WTC11 (cell line): ENCODE measurements around the gene SLC7A6OS. TPM values are rescaled to one million over a fixed set of nuclear protein-coding genes. Genes with fewer than 3 reads are reported as not detected.
A peak's percentile ranks its signal among the peaks of the same experiment; 100 is the strongest.

Experiments
- ATAC-seq: fragments of 200-7000 bp; cut with Tn5 transposase; 2 replicates; pipeline ENCODE4 v1.10.0; 2021; ENCODE audit warnings: mild to moderate bottlenecking, moderate library complexity
- CTCF ChIA-PET: fragments of 300-600 bp; sonication (Branson Sonifier 250); formaldehyde crosslinking; loops from one replicate; lab custom pipeline; 2021; ENCODE audit warnings: antibody characterized with exemption; lab: Charles Lee
- POLR2A ChIA-PET: fragments of 350-600 bp; sonication (Branson Sonifier 250); formaldehyde crosslinking; loops from one replicate; lab custom pipeline; 2021; ENCODE audit warnings: antibody characterized with exemption; lab: Charles Lee
- DNase-seq: peaks from one replicate; pipeline ENCODE4 v3.0.0; 2021; ENCODE audit warnings: low spot score
- H3K27ac Mint-ChIP-seq: 2 replicates; pipeline ENCODE4 v1.8.0; 2021; ENCODE audit warnings: mixed read lengths
- H3K27me3 Mint-ChIP-seq: 2 replicates; pipeline ENCODE4 v1.8.0; 2021; ENCODE audit warnings: low read depth, mild to moderate bottlenecking, moderate library complexity, mixed read lengths
- H3K36me3 Mint-ChIP-seq: 2 replicates; pipeline ENCODE4 v1.8.0; 2021; ENCODE audit warnings: mixed read lengths
- H3K4me1 Mint-ChIP-seq: 2 replicates; pipeline ENCODE4 v1.8.0; 2022; ENCODE audit warnings: mixed read lengths
- H3K4me3 Mint-ChIP-seq: 2 replicates; pipeline ENCODE4 v1.8.0; 2021; ENCODE audit warnings: mild to moderate bottlenecking, moderate library complexity, mixed read lengths
- H3K9me3 Mint-ChIP-seq: 2 replicates; pipeline ENCODE4 v1.8.0; 2021; ENCODE audit warnings: mixed read lengths
- ATF6 ChIP-seq: sonication (generic); formaldehyde crosslinking; IDR thresholded peaks from 2 replicates; pipeline ENCODE4 v1.8.1; 2023; ENCODE audit warnings: mild to moderate bottlenecking, missing genetic modification reagents
- CREB1 ChIP-seq: sonication (generic); formaldehyde crosslinking; IDR thresholded peaks from 2 replicates; pipeline ENCODE4 v1.8.0; 2023; ENCODE audit warnings: mild to moderate bottlenecking, missing genetic modification reagents
- CREM ChIP-seq: sonication (generic); formaldehyde crosslinking; IDR thresholded peaks from 2 replicates; pipeline ENCODE4 v1.8.1; 2022; ENCODE audit warnings: mild to moderate bottlenecking, missing genetic modification reagents, moderate library complexity
- E2F4 ChIP-seq: sonication (generic); formaldehyde crosslinking; IDR thresholded peaks from 2 replicates; pipeline ENCODE4 v1.8.1; 2022; ENCODE audit warnings: low read depth, mild to moderate bottlenecking, moderate library complexity, missing genetic modification reagents, borderline replicate concordance
- E2F5 ChIP-seq: sonication (generic); formaldehyde crosslinking; IDR thresholded peaks from 2 replicates; pipeline ENCODE4 v1.8.1; 2022; ENCODE audit warnings: mild to moderate bottlenecking, moderate library complexity, missing genetic modification reagents
- ELF4 ChIP-seq: sonication (generic); formaldehyde crosslinking; IDR thresholded peaks from 2 replicates; pipeline ENCODE4 v1.8.1; 2022; ENCODE audit warnings: low read depth, mild to moderate bottlenecking, moderate library complexity, missing genetic modification reagents
- FOXP1 ChIP-seq: sonication (generic); formaldehyde crosslinking; IDR thresholded peaks from 2 replicates; pipeline ENCODE4 v1.8.0; 2022; ENCODE audit warnings: missing genetic modification reagents, mild to moderate bottlenecking, moderate library complexity, borderline replicate concordance
- GTF2I ChIP-seq: fragments of 250-450 bp; sonication (Bioruptor Pico); conservative IDR thresholded peaks from 2 replicates; pipeline ENCODE4 v1.4.0; 2021; ENCODE audit warnings: mild to moderate bottlenecking
- NR1H2 ChIP-seq: sonication (generic); formaldehyde crosslinking; IDR thresholded peaks from 2 replicates; pipeline ENCODE4 v1.9.0; 2021; ENCODE audit warnings: mild to moderate bottlenecking, moderate library complexity, missing genetic modification reagents
- NR2C2 ChIP-seq: sonication (generic); formaldehyde crosslinking; IDR thresholded peaks from 2 replicates; pipeline ENCODE4 v1.8.0; 2022; ENCODE audit warnings: mild to moderate bottlenecking, missing genetic modification reagents
- SMAD4 ChIP-seq: sonication (generic); formaldehyde crosslinking; IDR thresholded peaks from 2 replicates; pipeline ENCODE4 v1.8.0; 2022; ENCODE audit warnings: mild to moderate bottlenecking, missing genetic modification reagents
- TCF7 ChIP-seq: sonication (generic); formaldehyde crosslinking; IDR thresholded peaks from 2 replicates; pipeline ENCODE4 v1.8.0; 2022; ENCODE audit warnings: mild to moderate bottlenecking, low read depth, missing genetic modification reagents, moderate library complexity
- TEAD1 ChIP-seq: sonication (generic); formaldehyde crosslinking; IDR thresholded peaks from 2 replicates; pipeline ENCODE4 v1.8.0; 2022; ENCODE audit warnings: mild to moderate bottlenecking, missing genetic modification reagents
- USF1 ChIP-seq: sonication (generic); formaldehyde crosslinking; IDR thresholded peaks from 2 replicates; pipeline ENCODE4 v1.8.0; 2022; ENCODE audit warnings: mild to moderate bottlenecking, missing genetic modification reagents
- USF2 ChIP-seq: sonication (generic); formaldehyde crosslinking; IDR thresholded peaks from 2 replicates; pipeline ENCODE4 v1.8.1; 2023; ENCODE audit warnings: mild to moderate bottlenecking, missing genetic modification reagents, moderate library complexity
- ZNF121 ChIP-seq: sonication (generic); formaldehyde crosslinking; IDR thresholded peaks from 2 replicates; pipeline ENCODE4 v1.8.0; 2023; ENCODE audit warnings: missing genetic modification reagents
- ZNF263 ChIP-seq: sonication (generic); formaldehyde crosslinking; IDR thresholded peaks from 2 replicates; pipeline ENCODE4 v1.8.1; 2022; ENCODE audit warnings: low read depth, mild to moderate bottlenecking, moderate library complexity, missing genetic modification reagents
- ZNF281 ChIP-seq: sonication (generic); formaldehyde crosslinking; IDR thresholded peaks from 2 replicates; pipeline ENCODE4 v1.8.0; 2023; ENCODE audit warnings: mild to moderate bottlenecking, missing genetic modification reagents
- ZNF317 ChIP-seq: sonication (generic); formaldehyde crosslinking; IDR thresholded peaks from 2 replicates; pipeline ENCODE4 v1.8.1; 2023; ENCODE audit warnings: low read depth, mild to moderate bottlenecking, moderate library complexity, missing genetic modification reagents, borderline replicate concordance
- ZNF416 ChIP-seq: fragments of 250-450 bp; sonication (Bioruptor Pico); IDR thresholded peaks from 2 replicates; pipeline ENCODE4 v1.9.0; 2021; ENCODE audit warnings: mild to moderate bottlenecking, inconsistent platforms
- ZSCAN18 ChIP-seq: fragments of 250-450 bp; sonication (Bioruptor Pico); IDR thresholded peaks from 2 replicates; pipeline ENCODE4 v2.1.2; 2022; ENCODE audit warnings: mild to moderate bottlenecking, moderate library complexity
- total RNA-seq: library from RNA; stranded (reverse); gene quantifications from 3 replicates; pipeline ENCODE4 v1.2.3, GENCODE V29; 2021

The SLC7A6OS gene
- total RNA-seq, 1 experiment from 2014 or later, result 22.6 TPM

- no peak for TF ChIP-seq ZNF281 (CRISPR knock-in tag)
- TF ChIP-seq FOXP1 (CRISPR knock-in tag), result no peak
- no peak for TF ChIP-seq NR1H2 (CRISPR knock-in tag)
- no peak for TF ChIP-seq SMAD4 (CRISPR knock-in tag)
- no peak for TF ChIP-seq NR2C2 (CRISPR knock-in tag)
- no peak for TF ChIP-seq USF2 (CRISPR knock-in tag)
- no peak for TF ChIP-seq ELF4 (CRISPR knock-in tag)
- TF ChIP-seq GTF2I (CRISPR knock-in tag), result no peak
- TF ChIP-seq TEAD1 (CRISPR knock-in tag), result no peak
Observed at GRCh38 chr16:68296291-68296690, 14.5 kb downstream of the SLC7A6OS start (continued).

- no peaks in the 10 kb centered on the region for H3K9me3 Mint-ChIP-seq
- ATAC-seq (no peak), DNase-seq (no peak)
- H3K4me3 Mint-ChIP-seq, result no peak overlapping the region
- H3K36me3 Mint-ChIP-seq, result peaks cover 30% of the 10 kb centered on the region
- H3K4me1 Mint-ChIP-seq, result peaks cover 8% of the 10 kb centered on the region
- H3K27me3 Mint-ChIP-seq, result no peaks in the 10 kb centered on the region
- CTCF ChIA-PET, result interaction anchor here (1.7 kb wide), 1 partner anchor 31 kb away, joined by 5 read pairs; no protein-coding TSS in a partner anchor
- no peak for TF ChIP-seq E2F5
- TF ChIP-seq ZNF121, result peak; percentile 6; the same call in 1 of the 2 replicates
- POLR2A ChIA-PET, result no interaction called here
- no peak overlapping the region for H3K27ac Mint-ChIP-seq
Observed at GRCh38 chr16:68292425-68292824, 18.3 kb downstream of the SLC7A6OS start.

GRCh38 chr16:68291227-68291626 is 19.5 kb downstream of the SLC7A6OS start:
- CTCF ChIA-PET, result interaction anchor here (0.8 to 4.2 kb wide), 2 partner anchors 27 to 38 kb away, joined by 3 to 24 read pairs; partner anchors contain the start of gene SLC7A6
- H3K4me1 Mint-ChIP-seq, result peaks cover 8% of the 10 kb centered on the region
- peaks cover 32% of the 10 kb centered on the region for H3K36me3 Mint-ChIP-seq
- POLR2A ChIA-PET, result no interaction called here
- H3K27ac Mint-ChIP-seq, result no peak overlapping the region
- H3K4me3 Mint-ChIP-seq, result no peak overlapping the region
- ATAC-seq (no peak), DNase-seq (no peak)
- no peaks in the 10 kb centered on the region for H3K9me3 Mint-ChIP-seq
- H3K27me3 Mint-ChIP-seq, result no peaks in the 10 kb centered on the region
- TF ChIP-seq NR1H2 (CRISPR knock-in tag) (no peak), ATF6 (no peak), ZNF317 (CRISPR knock-in tag) (no peak), ZNF263 (CRISPR knock-in tag) (no peak), ZSCAN18 (CRISPR knock-in tag) (no peak), CREM (CRISPR knock-in tag) (no peak), ZNF281 (CRISPR knock-in tag) (no peak), TCF7 (CRISPR knock-in tag) (no peak), CREB1 (CRISPR knock-in tag) (no peak), E2F4 (CRISPR knock-in tag) (no peak), ZNF416 (CRISPR knock-in tag) (no peak), NR2C2 (CRISPR knock-in tag) (no peak), USF1 (CRISPR knock-in tag) (no peak)
